Muscle of arm (tissue), 12 donors: ENCODE data around the gene DCX. TPM values are rescaled to one million over a fixed set of nuclear protein-coding genes. Genes with fewer than 3 reads are reported as not detected.
"Not testable (repeated sequence)": the region's sequence is repeated elsewhere in the genome, so short reads cannot be mapped to it uniquely, and the experiment has no call there.

Experiments
- DNase-seq: peaks from one replicate; pipeline ENCODE4 v3.0.0-alpha.2; 2013
- polyA plus RNA-seq, 12 donors: library from polyadenylated mRNA; unstranded; fragments of 120-200 nt; gene quantifications; one replicate each; pipeline ENCODE4 v1.2.1, GENCODE V29; 2013; ENCODE audit not compliant: insufficient read length in 12 of 12

DCX gene
- polyA plus RNA-seq, 12 donors = 9.1 to 35.1 (median 20.2) TPM; not detected in 1

- DNase-seq = no peak
Observed at GRCh38 chrX:111376486-111376885, 35.5 kb downstream of the DCX start.

DNA sequence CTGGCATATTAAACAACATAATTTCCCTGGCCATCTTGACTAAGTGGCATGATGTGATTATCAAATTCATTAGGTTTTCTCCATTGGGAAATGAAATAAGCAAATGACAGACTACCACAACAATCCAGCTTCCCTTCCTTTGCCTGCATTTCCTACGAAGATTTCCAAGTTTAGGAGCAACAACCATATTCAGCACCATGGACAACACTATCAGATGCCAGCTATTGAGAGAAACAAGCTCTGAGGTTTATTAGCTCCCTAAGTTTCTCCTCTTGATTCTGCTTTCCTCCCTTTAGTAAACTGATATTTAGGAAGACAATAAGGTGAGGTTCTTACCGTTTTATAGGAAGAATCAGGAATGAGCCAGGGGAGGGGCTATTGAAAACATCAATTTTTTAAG lies 36.2 kb downstream of the DCX start:
- DNase-seq = no peak

GRCh38 chrX:111372086-111372485 lies 39.9 kb downstream of the DCX start:
- no peak for DNase-seq

- no peak for DNase-seq
Observed at GRCh38 chrX:111365770-111366325, 46.1 kb downstream of the DCX start.

DNA sequence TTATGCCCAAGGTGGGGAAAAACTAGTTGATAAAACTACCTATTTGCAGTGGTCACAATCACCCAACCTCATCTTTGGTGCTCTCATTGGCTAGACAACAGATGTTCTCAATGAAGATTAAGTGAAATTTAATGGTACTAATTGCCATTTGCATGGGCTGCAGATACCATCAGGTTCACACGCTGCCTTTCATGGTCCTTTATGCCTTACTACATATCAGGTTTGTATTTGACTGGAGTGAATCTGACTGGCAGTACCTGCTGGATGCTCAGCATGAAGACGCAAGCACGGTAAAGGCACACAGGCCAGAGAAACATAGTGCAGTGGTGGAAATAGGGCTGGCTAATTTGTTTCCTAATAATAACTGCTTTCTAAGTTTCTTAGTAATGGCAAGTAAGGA lies 48.3 kb downstream of the DCX start:
- DNase-seq = no peak

GRCh38 chrX:111361751-111362150 lies 50.2 kb downstream of the DCX start:
- DNase-seq = no peak

DNA sequence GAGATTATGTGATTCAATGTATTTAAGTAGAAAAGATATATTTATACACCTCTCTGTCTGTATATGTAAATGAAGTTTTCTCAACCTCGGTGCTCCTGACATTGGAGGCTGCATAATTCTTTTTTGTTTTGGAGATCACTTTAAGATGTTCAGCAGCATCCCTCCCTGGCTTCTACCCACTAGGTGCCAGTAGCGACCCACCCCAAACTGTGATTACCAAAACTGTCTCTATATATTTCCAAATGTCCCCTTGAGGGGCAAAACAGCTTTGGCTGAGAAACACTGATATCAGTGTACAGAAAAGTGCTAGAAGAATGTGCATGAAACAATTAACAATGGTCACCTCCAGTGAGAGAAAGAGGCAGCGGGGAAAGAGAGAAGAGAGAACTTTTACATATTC lies 51.2 kb downstream of the DCX start:
- no peak for DNase-seq

GRCh38 chrX:111355523-111356115 lies 56.4 kb downstream of the DCX start:
- peak; percentile 43 for DNase-seq

- DNase-seq = no peak
Observed at GRCh38 chrX:111354496-111354895, 57.5 kb downstream of the DCX start.

GRCh38 chrX:111353793-111354192 lies 58.2 kb downstream of the DCX start:
- DNase-seq = no peak

GRCh38 chrX:111352424-111352823 lies 59.6 kb downstream of the DCX start:
- DNase-seq = peak; percentile 64

DNA sequence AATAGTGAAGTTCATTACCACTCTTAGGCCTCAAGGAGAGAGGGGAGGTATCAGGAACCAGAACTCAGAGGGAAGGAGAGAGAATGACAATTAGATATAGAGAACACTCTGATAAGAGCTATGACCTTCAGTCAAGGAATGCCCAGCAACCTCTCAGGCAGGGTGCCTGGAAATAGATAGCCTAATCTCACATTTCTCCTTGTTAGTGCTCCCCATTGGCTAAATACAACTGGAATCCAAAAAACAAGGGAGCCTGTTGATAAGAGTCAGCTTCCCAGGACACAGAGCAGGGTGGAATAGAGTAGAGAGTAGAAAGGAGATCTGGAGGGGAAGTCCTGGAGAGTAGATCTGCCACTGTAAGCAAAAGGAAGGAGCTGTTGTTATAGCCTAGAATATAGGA lies 62.1 kb downstream of the DCX start:
- no peak for DNase-seq

DNA sequence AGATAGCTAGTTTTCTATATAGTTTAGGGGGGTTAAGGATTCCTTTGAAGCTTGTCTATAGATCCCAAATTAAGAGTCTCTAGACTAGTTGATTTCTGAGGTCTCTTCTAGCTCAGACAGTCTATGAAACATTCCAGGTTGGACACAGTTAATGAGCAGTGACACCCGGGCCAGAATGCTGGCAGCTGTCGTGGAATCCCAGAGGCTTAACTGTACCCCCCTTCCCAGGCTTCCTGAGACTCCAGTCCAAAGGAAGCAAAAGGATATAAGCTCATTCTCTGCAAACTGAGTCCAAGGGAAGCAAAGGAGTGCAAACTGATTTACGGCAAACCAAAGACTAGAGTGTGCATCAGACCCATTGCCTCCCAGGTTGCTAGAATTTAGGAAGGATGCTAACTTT lies 62.9 kb downstream of the DCX start:
- DNase-seq = no peak

DNA sequence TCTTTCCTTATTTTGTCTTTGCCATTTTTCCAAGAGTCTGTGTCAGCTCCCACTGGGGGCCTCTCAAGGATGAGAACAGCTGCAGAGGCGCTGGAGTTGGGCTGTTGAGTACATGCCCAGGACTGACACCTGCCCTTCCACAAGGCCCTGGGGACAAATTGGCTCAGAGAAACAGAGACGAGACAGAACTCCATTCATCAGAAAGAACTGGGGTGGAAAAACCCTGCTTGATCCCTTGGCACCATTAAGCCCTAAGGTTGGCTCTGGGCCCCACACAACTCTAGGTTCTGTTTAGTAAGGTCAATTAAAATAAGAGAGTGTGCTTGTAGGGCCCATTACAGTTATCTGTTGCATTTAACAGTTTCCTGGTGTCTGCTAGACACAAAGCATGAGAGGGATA lies 63.6 kb downstream of the DCX start:
- no peak for DNase-seq

DNA sequence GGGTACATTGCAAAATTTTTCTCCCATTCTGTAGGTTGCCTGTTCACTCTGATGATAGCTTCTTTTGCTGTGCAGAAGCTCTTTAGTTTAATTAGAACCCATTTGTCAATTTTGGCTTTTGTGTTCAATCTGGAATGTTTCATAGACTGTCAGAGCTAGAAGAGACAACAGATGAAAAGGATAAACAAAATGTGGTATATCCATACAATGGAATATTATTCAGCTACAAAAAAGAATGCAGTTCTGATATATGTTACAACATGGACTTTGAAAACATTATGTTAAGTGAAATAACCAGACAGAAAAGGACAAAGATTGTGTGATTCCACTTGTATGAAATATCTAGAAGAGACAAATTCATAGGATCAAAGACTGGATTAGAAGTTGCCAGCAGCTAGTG lies 65.8 kb downstream of the DCX start:
- not testable (repeated sequence) for DNase-seq

GRCh38 chrX:111340054-111340453 lies 71.9 kb downstream of the DCX start:
- no peak for DNase-seq

DNA sequence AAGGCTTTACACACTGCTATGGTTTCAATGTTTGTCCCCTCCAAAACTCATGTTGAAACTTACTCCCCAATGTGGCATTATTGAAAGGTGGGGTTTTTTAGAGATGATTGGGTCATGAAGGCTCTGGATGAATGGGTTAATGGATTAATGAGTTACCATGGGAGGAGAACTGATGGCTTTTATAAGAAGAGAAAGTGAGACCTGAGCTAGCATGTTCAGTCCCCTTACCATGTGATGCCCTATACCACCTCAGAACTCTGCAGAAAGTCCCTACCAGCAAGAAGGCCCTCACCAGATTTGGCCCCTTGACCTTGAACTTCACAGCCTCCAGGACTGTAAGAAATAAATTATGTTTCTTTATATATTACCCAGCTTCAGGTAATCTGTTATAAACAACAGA lies 72.8 kb downstream of the DCX start:
- no peak for DNase-seq

GRCh38 chrX:111338095-111338698 lies 73.8 kb downstream of the DCX start:
- DNase-seq = no peak

DNA sequence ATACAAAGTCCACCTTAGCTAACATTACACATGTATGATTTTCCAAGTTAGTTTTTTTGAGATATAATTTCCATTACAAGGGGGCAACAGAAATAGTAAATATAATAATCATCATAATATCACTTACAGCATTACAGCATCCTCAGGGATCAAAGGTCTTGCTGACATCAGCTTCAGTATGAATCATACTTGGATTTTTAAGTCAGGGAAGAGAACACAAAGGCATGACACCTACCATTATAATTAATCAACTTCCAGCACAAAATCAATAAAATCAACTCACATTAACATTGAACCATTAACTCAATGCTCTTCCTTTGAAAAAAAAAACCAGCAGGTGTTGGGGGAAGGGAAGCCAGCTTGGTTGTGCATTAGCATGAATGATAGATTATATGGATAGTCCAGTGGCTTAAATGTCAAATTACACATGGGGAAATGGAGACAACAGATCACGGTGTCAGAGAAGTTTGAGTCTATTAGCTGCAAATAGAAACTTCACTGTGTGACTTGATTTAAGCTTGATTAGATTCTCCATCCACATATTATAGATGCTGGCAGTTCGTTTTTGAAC lies 74.8 kb downstream of the DCX start:
- DNase-seq = no peak

GRCh38 chrX:111336141-111336540 lies 75.9 kb downstream of the DCX start:
- DNase-seq = no peak

DNA sequence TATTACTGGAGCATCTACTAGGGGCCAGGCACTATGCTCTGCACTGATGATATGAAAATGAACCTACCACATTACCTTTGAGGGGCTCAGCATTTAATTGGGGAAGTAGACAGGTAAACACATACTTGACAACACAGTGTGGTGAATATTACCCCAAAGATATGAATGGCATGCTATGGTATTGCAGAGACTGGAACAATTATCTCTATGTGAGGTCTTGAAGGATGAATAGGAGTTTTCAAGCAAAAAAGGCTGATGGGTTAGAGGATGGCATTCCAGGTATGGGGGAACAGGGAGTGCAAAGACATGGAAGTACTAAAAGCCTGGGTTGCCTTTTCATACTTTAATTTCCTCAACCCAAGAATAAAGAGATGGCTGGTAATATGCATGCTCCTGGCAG lies 82.6 kb downstream of the DCX start:
- no peak for DNase-seq

DNA sequence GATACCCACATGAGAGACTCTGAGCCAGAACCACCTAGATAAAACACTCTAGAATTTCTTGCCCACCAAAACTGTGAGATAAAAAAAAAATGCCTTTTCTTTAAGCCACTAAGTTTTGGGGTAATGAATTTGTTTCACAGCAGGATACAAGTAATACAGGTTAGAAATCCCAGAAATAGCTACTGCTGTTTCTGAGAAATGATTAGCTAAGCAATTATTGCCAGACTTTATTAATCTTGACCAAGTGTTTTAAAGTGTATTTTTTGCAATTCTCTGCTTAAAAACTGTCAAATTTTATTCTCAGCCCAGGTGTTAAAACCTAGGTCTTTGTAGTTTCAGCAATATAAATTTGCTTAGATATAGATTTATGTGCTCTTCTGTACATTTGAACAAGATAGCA lies 83.1 kb downstream of the DCX start:
- DNase-seq = no peak

DNA sequence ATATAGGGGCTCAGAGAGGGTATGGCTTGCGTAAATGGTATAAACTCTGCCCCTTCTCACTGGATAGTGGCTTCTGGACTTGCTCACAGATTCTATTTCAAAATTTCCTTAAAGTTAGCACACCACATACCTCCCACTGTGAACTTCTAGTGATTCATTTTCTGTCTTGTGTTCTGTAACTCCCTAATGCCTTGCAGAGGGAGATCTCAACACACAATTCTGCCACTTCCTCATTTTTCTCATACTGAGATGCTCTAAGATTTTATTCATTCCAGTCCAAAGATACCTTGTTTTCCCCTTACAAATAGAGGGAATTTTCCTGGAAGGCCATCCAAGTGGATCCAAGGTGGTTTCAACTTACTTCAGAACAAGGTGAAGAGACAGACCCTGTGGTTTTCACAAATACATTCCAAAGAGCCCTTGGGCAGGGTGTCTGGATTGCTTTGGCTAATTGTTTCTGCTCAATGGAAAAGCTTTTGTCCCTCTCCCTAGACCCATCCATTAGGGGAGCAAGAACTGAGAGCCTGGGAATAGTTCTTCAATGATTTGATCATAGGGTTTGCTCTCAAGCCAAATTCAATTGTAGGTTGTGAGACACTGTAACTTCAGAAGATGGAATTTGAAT lies 89.6 kb downstream of the DCX start:
- DNase-seq = no peak
